HG03045 (cell line): Measurements from ENCODE around the gene TMCC1.
"Not testable (repeated sequence)": the region's sequence is repeated elsewhere in the genome, so short reads cannot be mapped to it uniquely, and the experiment has no call there.

ENCODE experiments used
- ATAC-seq: cut with Tn5 transposase; IDR thresholded peaks from one replicate; pipeline ENCODE4 v1.9.1; 2021; ENCODE audit warnings: mild to moderate bottlenecking, moderate library complexity; ENCODE audit not compliant: unreplicated experiment

TMCC1 gene

DNA sequence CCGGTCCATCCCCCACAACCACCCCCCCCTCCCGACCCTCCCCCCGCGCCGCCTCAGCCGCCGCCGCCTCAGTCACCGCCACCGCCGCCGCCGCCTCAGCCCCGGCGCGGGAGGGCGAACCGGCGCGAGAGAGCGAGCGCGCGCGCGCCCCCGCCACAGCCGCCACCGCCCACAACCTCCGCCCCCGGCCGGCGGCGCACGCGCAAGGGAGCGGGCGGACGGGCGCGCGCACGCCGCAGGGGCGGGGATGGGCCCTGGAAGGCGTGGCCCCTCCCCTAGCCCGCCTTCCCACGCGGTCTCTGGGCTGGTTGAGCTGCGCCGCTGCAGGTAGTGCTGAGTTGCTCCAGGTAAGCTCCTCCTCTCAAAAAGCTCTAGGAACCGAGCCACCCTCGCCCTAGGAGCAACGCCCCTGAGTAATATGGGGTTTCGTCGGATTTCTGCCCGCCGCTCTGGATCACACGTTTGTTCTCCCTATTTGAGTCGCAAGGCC lies at the start of gene TMCC1:
Gene TMCC1, minus strand, starts transcription at position 131 of the 490 bp plus-strand sequence.
- ATAC-seq, result peak; percentile 83

GRCh38 chr3:129943020-129943419 lies 49.5 kb upstream of the TMCC1 start:
- ATAC-seq, result no peak

- no peak for ATAC-seq
Observed at GRCh38 chr3:129942296-129942695, 48.8 kb upstream of the TMCC1 start.

- ATAC-seq, result no peak
Observed at GRCh38 chr3:129940086-129940485, 46.6 kb upstream of the TMCC1 start.

DNA sequence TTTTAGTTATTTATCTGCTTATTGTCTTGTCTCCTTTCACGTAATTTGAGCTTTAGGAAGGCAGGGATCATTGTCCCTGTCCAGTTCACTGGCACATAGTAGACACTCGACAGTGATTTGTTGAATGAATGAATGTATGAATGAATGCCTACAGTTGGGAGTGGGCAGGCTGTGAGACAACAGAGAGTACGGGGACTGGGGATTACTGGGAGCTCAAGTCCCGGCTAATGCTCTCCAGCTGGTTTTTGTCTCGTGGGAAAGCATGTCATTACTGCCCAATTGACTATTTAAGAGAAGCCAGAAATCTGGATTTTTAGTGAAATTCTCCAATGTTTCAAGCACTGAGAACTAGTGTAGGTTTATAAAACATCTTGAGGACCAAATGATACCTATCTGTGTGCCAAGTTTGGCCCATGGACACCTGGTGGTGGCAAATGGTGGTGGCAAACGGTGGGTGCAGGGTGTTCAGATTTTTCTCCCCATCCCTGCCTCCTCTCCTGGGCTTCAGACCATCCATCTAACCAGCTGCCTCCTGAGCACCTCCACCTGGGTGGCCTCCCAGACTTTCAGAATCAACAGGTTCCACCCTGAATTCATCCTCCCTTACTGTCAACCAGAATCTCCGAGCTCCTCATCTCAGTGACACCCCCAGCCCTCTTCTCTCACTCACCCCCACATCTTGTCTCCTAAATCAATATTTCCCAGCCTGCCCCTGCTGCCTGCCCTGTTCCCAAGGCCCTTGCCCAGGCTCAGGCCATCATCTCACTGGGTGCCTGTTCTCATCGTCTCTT lies 44.8 kb upstream of the TMCC1 start:
- ATAC-seq, result no peak

- ATAC-seq, result no peak
Observed at GRCh38 chr3:129937717-129938116, 44.2 kb upstream of the TMCC1 start.

DNA sequence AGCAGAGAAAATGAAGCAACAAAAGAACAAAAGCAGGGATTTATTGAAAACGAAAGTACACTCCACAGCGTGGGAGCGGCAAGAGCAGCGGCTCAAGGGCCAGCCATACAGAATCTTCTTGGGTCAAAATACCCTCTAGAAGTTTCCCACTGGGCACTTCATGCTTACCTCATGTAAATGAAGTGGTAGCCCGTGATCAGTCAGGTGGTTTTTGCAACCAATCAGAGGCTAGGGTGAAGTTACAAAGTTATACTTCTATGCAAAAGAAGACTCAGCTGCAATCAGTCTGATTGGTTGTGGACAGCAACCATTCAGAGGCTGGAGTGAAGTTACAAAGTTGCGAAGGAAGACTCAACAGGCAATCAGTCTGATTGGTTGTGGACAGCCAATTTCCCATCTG lies 43.2 kb upstream of the TMCC1 start:
- no peak for ATAC-seq

- no peak for ATAC-seq
Observed at GRCh38 chr3:129934234-129935123, 41.0 kb upstream of the TMCC1 start.

DNA sequence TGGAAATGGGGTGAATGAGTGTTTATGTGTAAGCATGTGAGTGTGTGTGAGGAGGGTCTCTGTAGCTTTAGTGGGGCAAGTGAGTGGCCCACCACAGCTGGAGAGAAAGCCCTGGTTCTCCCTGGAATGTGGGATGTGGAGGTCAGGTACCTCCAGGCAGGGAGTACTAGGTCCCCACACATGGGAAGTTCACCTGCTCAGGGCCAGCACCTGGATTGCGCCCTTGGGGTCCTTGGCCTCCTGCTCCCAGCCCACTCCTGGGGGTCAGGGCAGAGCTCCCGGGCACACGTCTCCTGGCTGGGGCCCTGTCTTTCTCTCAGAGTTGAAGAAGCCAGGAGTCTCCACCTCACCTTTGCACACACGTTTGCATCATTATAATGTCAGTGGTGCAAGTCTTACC lies 40.0 kb upstream of the TMCC1 start:
- no peak for ATAC-seq

GRCh38 chr3:129929383-129929782 lies 35.9 kb upstream of the TMCC1 start:
- no peak for ATAC-seq

DNA sequence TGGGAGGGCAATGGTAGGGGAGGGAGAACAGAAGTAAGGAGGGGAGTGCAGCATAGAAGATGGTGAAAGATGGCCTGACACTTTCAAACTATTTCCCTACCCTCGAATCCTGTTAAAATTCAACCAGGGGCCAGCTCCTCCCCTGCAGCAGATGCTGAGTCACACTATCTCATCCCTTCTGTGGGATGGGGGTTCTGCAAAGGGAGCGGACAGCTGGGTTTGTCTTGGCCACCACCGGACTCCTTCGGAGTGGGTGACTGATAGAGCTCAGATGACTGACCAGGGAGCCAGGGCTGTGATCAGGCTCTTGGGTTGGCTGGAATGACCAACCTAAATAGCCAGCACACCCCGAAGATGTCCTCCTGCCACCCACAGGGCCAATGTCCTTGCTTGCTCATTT lies 33.6 kb upstream of the TMCC1 start:
- ATAC-seq, result no peak

DNA sequence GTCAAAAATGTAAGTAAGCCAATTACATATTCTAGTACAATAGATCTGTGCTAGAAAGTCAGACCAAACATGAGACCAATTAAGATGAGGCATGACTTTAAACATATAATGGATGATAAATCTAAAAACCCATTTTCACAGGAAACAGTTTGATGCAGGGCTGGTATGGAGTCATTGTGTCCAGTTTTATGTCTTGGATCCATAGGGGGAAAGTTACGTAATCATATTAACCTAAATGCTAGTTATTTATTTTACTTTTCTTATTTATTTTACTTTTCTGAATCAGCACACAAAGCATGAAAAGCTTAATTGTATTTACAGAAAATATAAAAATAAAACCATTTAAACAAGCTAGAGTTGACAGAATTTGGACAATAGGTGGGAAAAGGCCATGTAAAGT lies 26.3 kb upstream of the TMCC1 start:
- no peak for ATAC-seq

GRCh38 chr3:129919357-129919756 lies 25.8 kb upstream of the TMCC1 start:
- no peak for ATAC-seq

- ATAC-seq, result no peak
Observed at GRCh38 chr3:129918461-129918860, 24.9 kb upstream of the TMCC1 start.

DNA sequence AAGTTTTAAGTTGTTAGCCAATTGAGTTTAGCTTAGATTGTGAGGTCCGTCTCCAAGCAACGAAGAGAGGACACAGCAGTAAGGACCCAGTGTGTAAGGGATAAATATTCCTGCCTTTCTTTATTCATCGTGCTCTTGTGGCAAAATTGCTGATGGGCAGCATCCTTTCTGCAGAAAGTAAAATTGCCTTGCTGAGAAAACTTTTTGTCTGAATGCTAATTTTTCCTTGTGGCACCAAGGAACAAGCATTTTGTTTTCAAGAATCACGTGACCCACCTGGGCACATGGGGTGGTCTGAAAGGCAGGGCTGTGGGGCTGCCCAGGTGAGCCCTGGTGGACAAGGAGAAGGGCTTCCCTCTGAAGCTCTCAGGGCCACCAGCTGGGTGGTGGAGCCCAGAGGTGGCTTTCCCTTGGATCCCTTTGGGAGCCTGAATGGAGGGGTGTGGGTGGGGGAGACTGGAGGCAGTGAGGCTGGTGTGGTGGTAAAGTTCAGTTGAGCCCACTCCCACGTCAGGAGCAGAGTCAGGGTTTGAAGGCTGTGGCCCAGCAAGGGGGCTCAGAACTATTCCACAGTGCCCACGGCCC lies 24.0 kb upstream of the TMCC1 start:
- no peak for ATAC-seq

GRCh38 chr3:129913618-129914017 lies 20.1 kb upstream of the TMCC1 start:
- ATAC-seq, result no peak

DNA sequence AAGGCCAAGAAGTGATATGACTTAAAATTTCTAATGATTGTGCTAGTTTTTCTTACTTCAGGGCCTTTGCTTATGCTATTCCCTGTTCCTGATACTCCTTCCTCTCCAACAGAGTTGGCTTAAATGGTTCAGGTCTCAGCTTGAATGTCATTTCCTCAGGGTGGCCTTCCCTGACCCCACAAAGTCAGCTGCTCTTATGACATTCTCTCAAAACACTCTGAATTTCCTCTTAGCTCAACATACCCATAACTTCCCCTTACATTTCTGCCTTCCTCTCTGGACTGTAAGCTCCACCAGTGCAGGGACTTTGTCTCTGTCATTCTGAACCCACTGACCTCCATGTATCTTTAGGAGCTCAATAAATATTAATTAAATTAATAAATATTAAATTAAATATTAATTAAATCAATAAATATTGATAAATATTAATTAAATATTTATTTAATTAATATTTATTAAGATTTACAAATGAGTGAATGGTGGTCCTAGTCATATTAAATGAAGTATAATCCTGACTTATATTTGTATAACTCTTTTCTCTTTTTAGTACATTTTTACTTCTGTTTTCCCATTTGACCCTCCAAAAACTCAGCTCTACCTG lies 17.9 kb upstream of the TMCC1 start:
- ATAC-seq, result no peak

DNA sequence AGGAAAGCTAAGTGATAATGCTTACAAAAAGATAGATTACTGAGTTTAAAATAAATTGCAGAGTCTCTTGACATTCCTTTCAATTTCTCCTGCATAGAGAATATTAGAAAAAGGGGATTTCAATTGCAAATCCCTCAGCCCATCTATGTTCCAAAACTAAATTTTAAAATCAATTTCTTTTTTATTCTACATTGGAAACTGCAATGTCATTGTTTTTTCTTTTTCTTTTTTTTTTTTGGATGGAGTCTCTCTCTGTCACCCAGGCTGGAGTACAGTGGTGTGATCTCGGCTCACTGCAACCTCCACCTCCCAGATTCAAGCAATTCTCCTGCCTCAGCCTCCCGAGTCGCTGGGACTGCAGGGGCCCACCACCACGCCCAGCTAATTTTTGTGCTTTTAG lies 15.7 kb upstream of the TMCC1 start:
- not testable (repeated sequence) for ATAC-seq

- no peak for ATAC-seq
Observed at GRCh38 chr3:129908417-129908816, 14.9 kb upstream of the TMCC1 start.

- ATAC-seq, result not testable (repeated sequence)
Observed at GRCh38 chr3:129901272-129901671, 7.8 kb upstream of the TMCC1 start.

DNA sequence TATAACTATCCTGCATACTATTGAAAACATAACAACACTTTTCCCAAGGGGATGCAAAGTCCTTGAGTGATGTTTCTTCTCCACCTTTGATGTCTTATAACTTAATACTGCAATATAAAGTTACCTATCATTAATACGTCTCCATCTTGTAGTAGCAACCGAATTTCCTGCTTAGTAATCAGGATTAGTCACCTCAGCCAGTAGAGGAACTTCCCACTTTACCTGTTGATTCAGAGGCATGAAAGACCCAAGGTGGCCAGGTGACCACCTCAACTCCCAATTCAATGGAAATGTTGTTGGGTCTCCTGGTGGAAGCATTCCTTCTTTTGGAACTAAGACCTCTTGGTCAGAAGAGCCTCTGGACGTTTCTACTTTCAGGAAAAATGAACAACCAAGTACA lies 3.5 kb upstream of the TMCC1 start:
- no peak for ATAC-seq
